HepG2 (cell line): Measurements from ENCODE around the gene FRMD4A. TPM values are rescaled to one million over a fixed set of nuclear protein-coding genes. Genes with fewer than 3 reads are reported as not detected.

Source experiments
- ATAC-seq: fragments of 200-7000 bp; cut with Tn5 transposase; 3 replicates; pipeline ENCODE4 v1.9.1; 2020; ENCODE audit warnings: mild to moderate bottlenecking, moderate library complexity
- BruUV-seq: library from RNA; stranded (reverse); fragments of 400-500 nt; replicated peaks from 2 replicates; lab custom pipeline; 2021; lab: Mats Ljungman, UMichigan
- CTCF ChIA-PET: fragments of 300-600 bp; formaldehyde crosslinking; extraction: SDS; loops from one replicate; lab custom pipeline; 2021; ENCODE audit warnings: low total read pairs, inconsistent platforms, low intra/inter-chr PET ratio; lab: Yijun Ruan, JAX
- POLR2A ChIA-PET: fragments of 350-600 bp; sonication (Branson Sonifier 250); formaldehyde crosslinking; loops from one replicate; lab custom pipeline; 2020; ENCODE audit warnings: antibody characterized with exemption, inconsistent platforms; lab: Yijun Ruan, JAX
- DNase-seq: peaks from one replicate; pipeline ENCODE4 v3.0.0-alpha.2; 2015; ENCODE audit warnings: low spot score
- FAIRE-seq: peaks from 3 replicates; lab custom pipeline; 2011; peaks lifted over from hg19 to GRCh38; lab: Jason Lieb, UNC
- H2AFZ ChIP-seq: one replicate; pipeline ENCODE4 v1.6.1; 2011; ENCODE audit warnings: low read length, inconsistent platforms
- H3K27ac ChIP-seq: fragments of 300-600 bp; 3 replicates; pipeline ENCODE4 v1.8.0; 2011; ENCODE audit warnings: mixed run types, mild to moderate bottlenecking, mixed read lengths, low read length, inconsistent platforms; ENCODE audit not compliant: insufficient read depth; ENCODE audit errors: extremely low read length
- H3K27me3 ChIP-seq, 2 experiments: fragments of 200-600 bp in 1 of 2; 2 replicates in 1 of 2; 3 replicates in 1 of 2; pipeline versions ENCODE4 v1.6.0 to v1.8.0; 2011; ENCODE audit warnings: low read length in 2 of 2, mild to moderate bottlenecking in 2 of 2, moderate library complexity in 2 of 2, inconsistent platforms in 1 of 2; ENCODE audit not compliant: insufficient read depth in 2 of 2, control insufficient read depth in 1 of 2
- H3K36me3 ChIP-seq, 2 experiments: fragments of 200-600 bp in 1 of 2; replicated peaks in 1 of 2; 2 replicates in 1 of 2; 3 replicates in 1 of 2; pipeline versions ENCODE4 v1.5.1 to v1.8.0; 2011; ENCODE audit warnings: low read length in 2 of 2, inconsistent platforms in 1 of 2; ENCODE audit not compliant: insufficient read depth in 2 of 2, control insufficient read depth in 1 of 2
- H3K4me1 ChIP-seq: 2 replicates; pipeline ENCODE4 v1.5.1; 2012; ENCODE audit warnings: low read length, inconsistent platforms; ENCODE audit not compliant: insufficient read depth
- H3K4me2 ChIP-seq: 2 replicates; pipeline ENCODE4 v1.6.0; 2011; ENCODE audit warnings: low read depth, low read length, inconsistent platforms
- H3K4me3 ChIP-seq, 3 experiments: fragments of 200-600 bp in 1 of 3; sonication (generic), shearing (Covaris generic) in 1 of 3; replicated peaks in 1 of 3; 2 replicates each; pipeline ENCODE4 v1.5.1; 2011 to 2016; ENCODE audit warnings: low read length in 3 of 3, inconsistent platforms in 2 of 3, low read depth in 2 of 3, mild to moderate bottlenecking in 2 of 3, control low read depth in 1 of 3, mixed read lengths in 1 of 3; ENCODE audit not compliant: insufficient read depth in 1 of 3
- H3K79me2 ChIP-seq: one replicate; pipeline ENCODE4 v1.6.1; 2011; ENCODE audit warnings: low read length, inconsistent platforms; ENCODE audit not compliant: insufficient read depth
- H3K9ac ChIP-seq: 2 replicates; pipeline ENCODE4 v1.6.0; 2011; ENCODE audit warnings: mild to moderate bottlenecking, low read depth, low read length, inconsistent platforms; ENCODE audit not compliant: insufficient read depth
- H3K9me3 ChIP-seq: 2 replicates; pipeline ENCODE4 v1.5.1; 2012; ENCODE audit warnings: mild to moderate bottlenecking, low read length
- H4K20me1 ChIP-seq: 2 replicates; pipeline ENCODE4 v1.6.0; 2011; ENCODE audit warnings: inconsistent platforms, mild to moderate bottlenecking, low read length, moderate library complexity; ENCODE audit not compliant: insufficient read depth
- AGO1 ChIP-seq: fragments of 200-400 bp; formaldehyde crosslinking; IDR thresholded peaks from 2 replicates; pipeline ENCODE4 v1.6.1; 2017; ENCODE audit warnings: mild to moderate bottlenecking, low read depth, low read length, moderate library complexity; ENCODE audit not compliant: poor library complexity, severe bottlenecking
- JUNB ChIP-seq: sonication (generic); formaldehyde crosslinking; IDR thresholded peaks from 2 replicates; pipeline ENCODE4 v1.8.0; 2022; ENCODE audit warnings: missing genetic modification reagents, mild to moderate bottlenecking, borderline replicate concordance
- KLF16 ChIP-seq, 2 experiments: sonication (generic) in 1 of 2; formaldehyde crosslinking in 1 of 2; IDR thresholded peaks; 2 replicates each; pipeline versions ENCODE4 v1.6.1 to v1.8.0; 2016 to 2023; ENCODE audit warnings: missing genetic modification reagents in 2 of 2, missing compliant biosample characterization in 1 of 2
- NFE2L1 ChIP-seq: sonication (generic); formaldehyde crosslinking; IDR thresholded peaks from 2 replicates; pipeline ENCODE4 v1.4.0; 2020; ENCODE audit warnings: missing genetic modification reagents, mild to moderate bottlenecking, borderline replicate concordance
- NFIB ChIP-seq: sonication (generic); formaldehyde crosslinking; IDR thresholded peaks from 2 replicates; pipeline ENCODE4 v1.9.0; 2021; ENCODE audit warnings: missing genetic modification reagents, mild to moderate bottlenecking, borderline replicate concordance
- REPIN1 ChIP-seq: sonication (generic); formaldehyde crosslinking; IDR thresholded peaks from 2 replicates; pipeline ENCODE4 v1.8.0; 2022; ENCODE audit warnings: missing genetic modification reagents, low read depth, mild to moderate bottlenecking, borderline replicate concordance
- RORA ChIP-seq: sonication (generic); formaldehyde crosslinking; IDR thresholded peaks from 2 replicates; pipeline ENCODE4 v1.5.0; 2020; ENCODE audit warnings: mild to moderate bottlenecking, missing genetic modification reagents, moderate library complexity
- SMAD3 ChIP-seq: sonication (generic); formaldehyde crosslinking; IDR thresholded peaks from 2 replicates; pipeline ENCODE4 v1.4.0; 2020; ENCODE audit warnings: missing genetic modification reagents
- SSRP1 ChIP-seq: IDR thresholded peaks from 2 replicates; pipeline ENCODE4 v1.6.1; 2016; ENCODE audit warnings: control low read depth
- STAT6 ChIP-seq: sonication (generic); formaldehyde crosslinking; IDR thresholded peaks from 2 replicates; pipeline ENCODE4 v1.4.0; 2020; ENCODE audit warnings: missing genetic modification reagents, mild to moderate bottlenecking, borderline replicate concordance
- XRCC5 ChIP-seq: fragments of 200-400 bp; formaldehyde crosslinking; optimal IDR thresholded peaks from 2 replicates; pipeline ENCODE3; 2017; ENCODE audit warnings: mild to moderate bottlenecking, low read length
- ZBTB38 ChIP-seq: sonication (generic); formaldehyde crosslinking; IDR thresholded peaks from 2 replicates; pipeline ENCODE4 v1.5.1; 2020; ENCODE audit warnings: mild to moderate bottlenecking, missing genetic modification reagents
- ZBTB42 ChIP-seq: sonication (generic); formaldehyde crosslinking; IDR thresholded peaks from 2 replicates; pipeline ENCODE4 v1.5.0; 2020; ENCODE audit warnings: mild to moderate bottlenecking, missing genetic modification reagents
- ZNF205 ChIP-seq: IDR thresholded peaks from 2 replicates; pipeline ENCODE4 v1.6.1; 2018; ENCODE audit warnings: missing biosample characterization, missing genetic modification reagents
- ZNF264 ChIP-seq: sonication (generic); formaldehyde crosslinking; IDR thresholded peaks from 2 replicates; pipeline ENCODE4 v1.4.0; 2020; ENCODE audit warnings: missing genetic modification reagents
- ZNF326 ChIP-seq: sonication (generic); formaldehyde crosslinking; IDR thresholded peaks from 2 replicates; pipeline ENCODE4 v1.4.0; 2020; ENCODE audit warnings: missing genetic modification reagents, borderline replicate concordance
- ZSCAN20 ChIP-seq: sonication (generic); formaldehyde crosslinking; IDR thresholded peaks from 2 replicates; pipeline ENCODE4 v1.4.0; 2020; ENCODE audit warnings: missing genetic modification reagents, mild to moderate bottlenecking, borderline replicate concordance
- ZSCAN21 ChIP-seq: sonication (generic); formaldehyde crosslinking; IDR thresholded peaks from 2 replicates; pipeline ENCODE4 v1.8.0; 2022; ENCODE audit warnings: mild to moderate bottlenecking, missing genetic modification reagents, moderate library complexity, borderline replicate concordance
- WGBS: methylation state at CpG from one replicate; pipeline ENCODE4 v1.1.6; 2017; ENCODE audit warnings: low lambda C conversion rate; 5-methylcytosine and 5-hydroxymethylcytosine counted together
- in situ Hi-C: cut with HindIII; loops from 2 replicates; pipeline ENCODE4 v1.10.0; 2017; ENCODE audit warnings: low pct_unique_long_range_greater_than_20kb; ENCODE audit not compliant: extremely low pct_ligation_motif_present
- intact Hi-C: fragments of 100-400 bp; cut with micrococcal nuclease; formaldehyde crosslinking; loops from one replicate; pipeline ENCODE4 v1.10.0; 2022; ENCODE audit not compliant: unreplicated experiment
- polyA plus RNA-seq, 8 experiments: library from polyadenylated mRNA; depleted of rRNA in 3 of 8; stranded (reverse) in 7 of 8; unstranded in 1 of 8; fragments of >200 nt; fragmentation: Illumina TruSeq in 4 of 8; extraction: Trizol in 4 of 8; gene quantifications; 2 replicates each; pipeline versions ENCODE4 v1.2.1 to v1.2.3, GENCODE V29; 2011 to 2016; ENCODE audit warnings: low read depth in 4 of 8, missing spikeins in 1 of 8, mixed read lengths in 1 of 8; ENCODE audit not compliant: insufficient read depth in 1 of 8
- total RNA-seq, 5 experiments: library from RNA; depleted of rRNA; stranded (reverse); fragments of >200 nt; fragmentation: Illumina TruSeq; extraction: Trizol; gene quantifications; 2 replicates each; pipeline ENCODE4 v1.2.3, GENCODE V29; 2016; ENCODE audit warnings: low read depth in 1 of 5
- TF ChIP-seq, protein P1 (sequence below): IDR thresholded peaks from 2 replicates; pipeline ENCODE4 v1.6.1; 2012; ENCODE audit warnings: low read depth, low read length, improper control_type of control experiment

The FRMD4A gene
- total and polyA plus RNA-seq, 2 of the 13 experiments (the other 11 are each of a cell fraction or from before 2014, with no cell fraction given): 0.09 to 0.26 TPM

- ATAC-seq: no peak
- ChIA-PET CTCF (no interaction called here), POLR2A (no interaction called here)
- no peak overlapping the region for H3K27ac ChIP-seq
- no TSS peak for BruUV-seq
- no peak overlapping the region for H3K4me2 ChIP-seq
- H4K20me1 ChIP-seq: no peaks in the 10 kb centered on the region
- in situ Hi-C loops: loop anchor here (25.0 kb wide), 1 partner anchor 620 kb away; no protein-coding TSS in a partner anchor
- H3K79me2 ChIP-seq: no peaks in the 10 kb centered on the region
- peaks cover 1 to 5% of the 10 kb centered on the region in 2 experiments; a peak in 3 of 5 replicates for H3K27me3 ChIP-seq
- no peak for DNase-seq
- FAIRE-seq: no peak
- H3K4me1 ChIP-seq: no peaks in the 10 kb centered on the region
- no peak overlapping the region for H3K4me3 ChIP-seq
- 0% methylated on average over 1 of the region's 1 CpG for WGBS
- no peak overlapping the region for H3K9ac ChIP-seq
- no peaks in the 10 kb centered on the region for H3K9me3 ChIP-seq
- TF ChIP-seq SMAD3 (CRISPR knock-in tag) (no peak), ZNF264 (CRISPR knock-in tag) (no peak), KLF16 (CRISPR knock-in tag; IDR thresholded peaks at IDR 0.05) (no peak), SSRP1 (no peak), ZSCAN21 (no peak), ZBTB42 (CRISPR knock-in tag) (no peak), RORA (CRISPR knock-in tag) (no peak), ZSCAN20 (CRISPR knock-in tag) (no peak), NFIB (no peak), ZNF326 (CRISPR knock-in tag) (no peak), ZNF205 (CRISPR knock-in tag) (no peak), NFE2L1 (CRISPR knock-in tag) (no peak), ZBTB38 (CRISPR knock-in tag) (no peak), AGO1 (no peak), REPIN1 (CRISPR knock-in tag) (no peak), JUNB (no peak), STAT6 (CRISPR knock-in tag) (no peak), XRCC5 (no peak)
- TF ChIP-seq, protein P1, sequence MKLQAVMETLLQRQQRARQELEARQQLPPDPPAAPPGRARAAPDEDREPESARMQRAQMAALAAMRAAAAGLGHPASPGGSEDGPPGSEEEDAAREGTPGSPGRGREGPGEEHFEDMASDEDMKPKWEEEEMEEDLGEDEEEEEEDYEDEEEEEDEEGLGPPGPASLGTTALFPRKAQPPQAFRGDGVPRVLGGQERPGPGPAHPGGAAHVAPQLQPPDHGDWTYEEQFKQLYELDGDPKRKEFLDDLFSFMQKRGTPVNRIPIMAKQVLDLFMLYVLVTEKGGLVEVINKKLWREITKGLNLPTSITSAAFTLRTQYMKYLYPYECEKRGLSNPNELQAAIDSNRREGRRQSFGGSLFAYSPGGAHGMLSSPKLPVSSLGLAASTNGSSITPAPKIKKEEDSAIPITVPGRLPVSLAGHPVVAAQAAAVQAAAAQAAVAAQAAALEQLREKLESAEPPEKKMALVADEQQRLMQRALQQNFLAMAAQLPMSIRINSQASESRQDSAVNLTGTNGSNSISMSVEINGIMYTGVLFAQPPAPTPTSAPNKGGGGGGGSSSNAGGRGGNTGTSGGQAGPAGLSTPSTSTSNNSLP: no peak
- H2AFZ ChIP-seq: no peak overlapping the region
- intact Hi-C loops: loop anchor here (10.0 kb wide), 2 partner anchors 133 to 283 kb away; no protein-coding TSS in a partner anchor
- H3K36me3 ChIP-seq: no peaks in the 10 kb centered on the region
Observed at GRCh38 chr10:14191871-14192270, 138.9 kb downstream of the FRMD4A start.
